Measurements from ENCODE around the gene TBC1D10B.

TBC1D10B gene

GRCh38 chr16:30409125-30410060 is 39.1 kb upstream of the TBC1D10B start:
- H3K27me3 ChIP-seq (ENCODE audit: control insufficient read depth in 2 of 2, insufficient read depth in 2 of 2, low read length in 2 of 2) = no peaks in the 10 kb centered on the region
- H3K9me3 ChIP-seq (ENCODE audit: control insufficient read depth in 2 of 2, low read length in 2 of 2) = no peaks in the 10 kb centered on the region
- H3K4me1 ChIP-seq (ENCODE audit: control insufficient read depth in 2 of 2, insufficient read depth in 2 of 2, low read length in 2 of 2) = peaks cover 13 to 20% of the 10 kb centered on the region in 2 donors
- peaks cover 3 to 18% of the 10 kb centered on the region in 2 donors for H3K36me3 ChIP-seq (ENCODE audit: control insufficient read depth in 2 of 2, insufficient read depth in 2 of 2, low read length in 2 of 2)
- H3K27ac ChIP-seq (ENCODE audit: low read depth in 2 of 2, low read length in 2 of 2) = no peak overlapping the region
- peak overlapping the region; percentile 3 to 38 for H3K9ac ChIP-seq (ENCODE audit: low read depth in 1 of 2, low read length in 2 of 2)
- H3K4me3 ChIP-seq (ENCODE audit: low read length in 2 of 2) = no peak overlapping the region

GRCh38 chr16:30407804-30408534 is 37.7 kb upstream of the TBC1D10B start:
- peak overlapping the region; percentile 75 to 81 for H3K4me3 ChIP-seq (ENCODE audit: low read length in 2 of 2)
- H3K27me3 ChIP-seq (ENCODE audit: control insufficient read depth in 2 of 2, insufficient read depth in 2 of 2, low read length in 2 of 2) = no peaks in the 10 kb centered on the region
- peaks cover 0 to 16% of the 10 kb centered on the region in 2 donors for H3K36me3 ChIP-seq (ENCODE audit: control insufficient read depth in 2 of 2, insufficient read depth in 2 of 2, low read length in 2 of 2)
- peak overlapping the region; percentile 63 to 77 for H3K9ac ChIP-seq (ENCODE audit: low read depth in 1 of 2, low read length in 2 of 2)
- peak overlapping the region; percentile 77 to 80 for H3K27ac ChIP-seq (ENCODE audit: low read depth in 2 of 2, low read length in 2 of 2)
- H3K9me3 ChIP-seq (ENCODE audit: control insufficient read depth in 2 of 2, low read length in 2 of 2) = no peaks in the 10 kb centered on the region
- H3K4me1 ChIP-seq (ENCODE audit: control insufficient read depth in 2 of 2, insufficient read depth in 2 of 2, low read length in 2 of 2) = peaks cover 13 to 20% of the 10 kb centered on the region in 2 donors

- H3K27me3 ChIP-seq (ENCODE audit: control insufficient read depth in 2 of 2, insufficient read depth in 2 of 2, low read length in 2 of 2) = no peaks in the 10 kb centered on the region
- peak within 1 kb of the TSS; percentile 77 to 80 for H3K27ac ChIP-seq (ENCODE audit: low read depth in 2 of 2, low read length in 2 of 2)
- H3K4me3 ChIP-seq (ENCODE audit: low read length in 2 of 2) = peak within 1 kb of the TSS; percentile 75 to 81
- peaks cover 13 to 20% of the 10 kb centered on the region in 2 donors for H3K4me1 ChIP-seq (ENCODE audit: control insufficient read depth in 2 of 2, insufficient read depth in 2 of 2, low read length in 2 of 2)
- no peaks in the 10 kb centered on the region for H3K9me3 ChIP-seq (ENCODE audit: control insufficient read depth in 2 of 2, low read length in 2 of 2)
- H3K9ac ChIP-seq (ENCODE audit: low read depth in 1 of 2, low read length in 2 of 2) = peak within 1 kb of the TSS; percentile 77 to 80
- peaks cover 0 to 10% of the 10 kb centered on the region in 2 donors for H3K36me3 ChIP-seq (ENCODE audit: control insufficient read depth in 2 of 2, insufficient read depth in 2 of 2, low read length in 2 of 2)
Measured at GRCh38 chr16:30407102-30407803, 37.0 kb upstream of the TBC1D10B start, which contains the start of gene ZNF771. Gene ZNF771, plus strand, starts transcription at chr16:30407606. Its CDS starts 448 bp downstream, at chr16:30408054.

GRCh38 chr16:30406795-30407101 is 36.5 kb upstream of the TBC1D10B start:
- H3K4me3 ChIP-seq (ENCODE audit: low read length in 2 of 2) = peak overlapping the region; percentile 75 to 81
- H3K27ac ChIP-seq (ENCODE audit: low read depth in 2 of 2, low read length in 2 of 2) = peak overlapping the region; percentile 77 to 80
- peaks cover 13 to 20% of the 10 kb centered on the region in 2 donors for H3K4me1 ChIP-seq (ENCODE audit: control insufficient read depth in 2 of 2, insufficient read depth in 2 of 2, low read length in 2 of 2)
- peaks cover 0 to 5% of the 10 kb centered on the region in 2 donors for H3K36me3 ChIP-seq (ENCODE audit: control insufficient read depth in 2 of 2, insufficient read depth in 2 of 2, low read length in 2 of 2)
- H3K9me3 ChIP-seq (ENCODE audit: control insufficient read depth in 2 of 2, low read length in 2 of 2) = no peaks in the 10 kb centered on the region
- H3K27me3 ChIP-seq (ENCODE audit: control insufficient read depth in 2 of 2, insufficient read depth in 2 of 2, low read length in 2 of 2) = no peaks in the 10 kb centered on the region
- H3K9ac ChIP-seq (ENCODE audit: low read depth in 1 of 2, low read length in 2 of 2) = peak overlapping the region; percentile 77 to 80

GRCh38 chr16:30401768-30402425 is 31.6 kb upstream of the TBC1D10B start:
- no peak overlapping the region for H3K27ac ChIP-seq (ENCODE audit: low read depth in 2 of 2, low read length in 2 of 2)
- no peaks in the 10 kb centered on the region for H3K27me3 ChIP-seq (ENCODE audit: control insufficient read depth in 2 of 2, insufficient read depth in 2 of 2, low read length in 2 of 2)

GRCh38 chr16:30399435-30400186 is 29.3 kb upstream of the TBC1D10B start:
- Histone ChIP-seq H3K27ac (ENCODE audit: low read depth in 2 of 2, low read length in 2 of 2) (peak overlapping the region; percentile 67 to 80), H3K36me3 (ENCODE audit: control insufficient read depth in 2 of 2, insufficient read depth in 2 of 2, low read length in 2 of 2) (peaks cover 0 to 11% of the 10 kb centered on the region in 2 donors), H3K9ac (ENCODE audit: low read depth in 1 of 2, low read length in 2 of 2) (peak overlapping the region; percentile 84 to 90), H3K4me3 (ENCODE audit: low read length in 2 of 2) (peak overlapping the region; percentile 81 to 88), H3K27me3 (ENCODE audit: control insufficient read depth in 2 of 2, insufficient read depth in 2 of 2, low read length in 2 of 2) (no peaks in the 10 kb centered on the region), H3K4me1 (ENCODE audit: control insufficient read depth in 2 of 2, insufficient read depth in 2 of 2, low read length in 2 of 2) (peaks cover 14 to 21% of the 10 kb centered on the region in 2 donors), H3K9me3 (ENCODE audit: control insufficient read depth in 2 of 2, low read length in 2 of 2) (no peaks in the 10 kb centered on the region)

More at GRCh38 chr16:30401768-30402425, 31.6 kb upstream of the TBC1D10B start:
- no peaks in the 10 kb centered on the region for H3K9me3 ChIP-seq (ENCODE audit: control insufficient read depth in 2 of 2, low read length in 2 of 2)
- H3K9ac ChIP-seq (ENCODE audit: low read depth in 1 of 2, low read length in 2 of 2) = no peak overlapping the region
- H3K4me1 ChIP-seq (ENCODE audit: control insufficient read depth in 2 of 2, insufficient read depth in 2 of 2, low read length in 2 of 2) = peaks cover 10% of the 10 kb centered on the region in 2 donors
- H3K4me3 ChIP-seq (ENCODE audit: low read length in 2 of 2) = no peak overlapping the region
- peaks cover 0 to 11% of the 10 kb centered on the region in 2 donors for H3K36me3 ChIP-seq (ENCODE audit: control insufficient read depth in 2 of 2, insufficient read depth in 2 of 2, low read length in 2 of 2)

GRCh38 chr16:30398661-30399434 is 28.6 kb upstream of the TBC1D10B start:
- H3K9ac ChIP-seq (ENCODE audit: low read depth in 1 of 2, low read length in 2 of 2) = no peak overlapping the region
- no peak overlapping the region for H3K4me3 ChIP-seq (ENCODE audit: low read length in 2 of 2)
- H3K4me1 ChIP-seq (ENCODE audit: control insufficient read depth in 2 of 2, insufficient read depth in 2 of 2, low read length in 2 of 2) = peaks cover 14 to 21% of the 10 kb centered on the region in 2 donors

GRCh38 chr16:30397776-30398660 is 27.7 kb upstream of the TBC1D10B start:
- Histone ChIP-seq H3K4me1 (ENCODE audit: control insufficient read depth in 2 of 2, insufficient read depth in 2 of 2, low read length in 2 of 2) (peaks cover 14 to 21% of the 10 kb centered on the region in 2 donors), H3K27me3 (ENCODE audit: control insufficient read depth in 2 of 2, insufficient read depth in 2 of 2, low read length in 2 of 2) (no peaks in the 10 kb centered on the region), H3K36me3 (ENCODE audit: control insufficient read depth in 2 of 2, insufficient read depth in 2 of 2, low read length in 2 of 2) (peaks cover 0 to 11% of the 10 kb centered on the region in 2 donors), H3K9ac (ENCODE audit: low read depth in 1 of 2, low read length in 2 of 2) (no peak overlapping the region), H3K4me3 (ENCODE audit: low read length in 2 of 2) (no peak overlapping the region), H3K27ac (ENCODE audit: low read depth in 2 of 2, low read length in 2 of 2) (no peak overlapping the region), H3K9me3 (ENCODE audit: control insufficient read depth in 2 of 2, low read length in 2 of 2) (no peaks in the 10 kb centered on the region)

More at GRCh38 chr16:30398661-30399434, 28.6 kb upstream of the TBC1D10B start:
- Histone ChIP-seq H3K27ac (ENCODE audit: low read depth in 2 of 2, low read length in 2 of 2) (peak overlapping the region in 1 of 2 donors; percentile 80), H3K27me3 (ENCODE audit: control insufficient read depth in 2 of 2, insufficient read depth in 2 of 2, low read length in 2 of 2) (no peaks in the 10 kb centered on the region), H3K36me3 (ENCODE audit: control insufficient read depth in 2 of 2, insufficient read depth in 2 of 2, low read length in 2 of 2) (peaks cover 0 to 11% of the 10 kb centered on the region in 2 donors), H3K9me3 (ENCODE audit: control insufficient read depth in 2 of 2, low read length in 2 of 2) (no peaks in the 10 kb centered on the region)
